NOMO-1 treated with DMSO at 0.1 percent for 48 hours (cell line): ENCODE data around the gene SLC17A3.
A peak's percentile ranks its signal among the peaks of the same experiment; 100 is the strongest.

Source experiments
- DNase-seq: peaks from one replicate; lab custom pipeline; 2025; ENCODE audit not compliant: unreplicated experiment; lab: John Stamatoyannopoulos, UW

The SLC17A3 gene, protein sequence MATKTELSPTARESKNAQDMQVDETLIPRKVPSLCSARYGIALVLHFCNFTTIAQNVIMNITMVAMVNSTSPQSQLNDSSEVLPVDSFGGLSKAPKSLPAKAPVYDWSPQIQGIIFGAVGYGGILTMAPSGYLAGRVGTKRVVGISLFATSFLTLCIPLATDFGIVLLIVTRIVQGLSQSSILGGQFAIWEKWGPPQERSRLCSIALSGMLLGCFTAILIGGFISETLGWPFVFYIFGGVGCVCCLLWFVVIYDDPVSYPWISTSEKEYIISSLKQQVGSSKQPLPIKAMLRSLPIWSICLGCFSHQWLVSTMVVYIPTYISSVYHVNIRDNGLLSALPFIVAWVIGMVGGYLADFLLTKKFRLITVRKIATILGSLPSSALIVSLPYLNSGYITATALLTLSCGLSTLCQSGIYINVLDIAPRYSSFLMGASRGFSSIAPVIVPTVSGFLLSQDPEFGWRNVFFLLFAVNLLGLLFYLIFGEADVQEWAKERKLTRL

DNA sequence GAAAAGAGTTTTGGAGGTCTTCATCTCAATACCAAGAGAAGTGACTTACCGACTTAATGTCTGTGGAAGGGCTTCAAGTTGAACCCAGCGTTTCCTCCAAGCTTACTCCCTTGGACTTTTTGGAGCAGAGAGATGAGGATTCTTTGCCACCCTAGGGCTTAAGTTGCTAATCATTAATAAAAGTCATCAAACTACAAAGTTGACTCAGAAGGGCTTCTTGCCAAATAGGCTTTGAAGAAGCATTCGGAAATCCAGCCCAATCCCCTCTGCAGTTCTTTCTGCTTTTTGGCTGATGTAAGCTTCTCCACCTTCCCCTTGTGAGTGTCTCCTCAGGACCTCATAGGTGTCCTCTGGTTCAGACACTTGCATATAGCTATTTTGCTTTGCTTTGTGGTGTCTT lies at the start of gene SLC17A3:
TSS of gene SLC17A3 (minus strand) at position 126 of the 400 bp plus-strand sequence. CDS start 5,856 bp downstream, outside the sequence.
- DNase-seq: no peak

DNA sequence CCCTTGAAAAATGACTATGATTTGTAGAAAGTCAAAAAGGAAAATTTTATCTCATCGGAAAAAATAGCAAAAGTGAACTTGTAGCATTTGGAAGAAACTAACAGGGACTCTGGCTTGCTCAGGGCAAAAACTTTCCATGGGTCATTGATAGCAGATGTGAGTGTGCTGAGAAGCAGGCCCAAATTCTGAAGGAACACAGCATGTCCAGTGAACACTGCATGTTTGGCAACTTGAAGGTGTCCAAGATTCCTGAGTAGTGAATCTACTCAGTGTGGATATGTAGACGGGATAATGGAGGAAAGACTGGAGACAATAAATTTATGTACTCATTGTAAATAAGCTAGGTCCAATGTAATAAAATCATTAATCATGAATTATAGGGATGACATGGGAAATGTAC lies 48.3 kb upstream of the SLC17A3 start:
- no peak for DNase-seq

DNA sequence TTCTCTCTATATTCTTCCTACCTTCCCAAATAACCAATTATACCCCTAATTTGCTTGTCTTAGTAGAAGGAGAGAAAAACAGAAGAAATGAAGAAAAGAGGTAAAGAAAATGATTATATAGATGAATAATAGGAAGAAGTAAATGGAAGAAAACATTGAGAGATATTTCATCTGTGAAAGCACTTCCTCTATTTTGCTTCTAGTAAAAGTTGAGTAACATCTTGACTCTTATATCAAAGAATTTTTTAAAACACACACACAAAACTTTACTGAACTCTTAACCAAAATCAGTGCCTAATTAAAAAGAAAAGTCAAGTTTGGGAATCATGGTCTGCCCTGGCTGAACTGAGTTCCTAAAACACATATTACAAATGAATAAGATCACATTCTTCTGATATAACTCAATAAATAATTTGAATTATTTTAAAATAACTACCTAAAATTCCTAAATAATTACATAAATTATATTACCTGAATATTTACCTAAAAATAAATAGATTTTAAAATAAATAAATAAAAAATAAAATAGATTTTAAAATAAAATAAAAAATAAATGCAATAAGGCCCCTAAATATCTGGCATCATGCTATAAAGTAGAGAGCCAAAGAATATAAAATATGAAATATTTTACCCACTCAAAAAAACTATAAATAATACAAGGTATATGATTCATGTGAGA lies 47.6 kb upstream of the SLC17A3 start:
- peak; percentile 53 for DNase-seq

DNA sequence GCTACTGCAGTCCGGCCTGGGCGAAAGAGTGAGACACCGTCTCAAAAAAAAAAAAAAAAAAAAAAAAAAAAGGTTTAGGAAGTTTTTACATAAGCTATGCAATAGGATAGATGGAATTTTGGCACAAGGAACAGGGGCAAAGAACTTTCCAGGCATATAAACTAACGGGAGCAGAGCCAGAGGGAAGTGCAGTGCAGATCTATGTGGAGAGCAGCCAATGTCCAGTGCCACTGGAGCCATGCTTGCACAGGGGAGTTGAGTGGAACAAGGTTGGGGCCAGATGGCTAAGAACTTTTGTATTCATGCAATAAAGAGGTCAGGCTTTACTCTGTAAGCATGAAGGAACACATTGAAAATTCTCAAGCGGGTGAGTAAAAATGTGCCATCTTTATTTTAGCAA lies 45.6 kb upstream of the SLC17A3 start:
- no peak for DNase-seq

DNA sequence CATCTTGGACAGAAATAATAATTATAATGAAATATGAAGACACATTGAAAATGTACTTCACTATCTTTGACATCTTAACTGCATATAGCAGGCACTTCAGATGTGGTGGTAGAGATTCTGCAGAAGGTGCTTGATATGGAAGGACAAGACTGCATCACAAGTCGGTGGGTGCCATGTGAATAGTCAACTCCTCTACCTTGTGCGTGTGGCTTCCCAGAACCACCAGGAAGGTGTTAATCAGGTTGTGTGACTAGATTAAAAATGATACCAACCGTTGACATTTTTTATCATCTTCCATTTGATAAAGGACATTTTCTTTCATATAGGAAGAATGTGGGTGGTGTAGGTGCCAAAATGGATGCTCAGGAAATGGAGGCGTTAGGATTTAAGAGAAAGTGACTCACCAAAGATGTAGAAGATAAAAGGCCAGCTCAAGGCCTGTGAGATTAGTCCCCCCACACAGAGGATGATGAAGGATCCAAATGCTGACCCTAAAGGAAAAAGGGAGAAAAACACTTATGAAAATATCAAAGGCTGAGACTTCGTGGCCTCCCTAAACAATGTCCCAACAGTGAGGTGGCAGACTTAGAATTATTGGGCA lies 44.1 kb upstream of the SLC17A3 start:
- no peak for DNase-seq

DNA sequence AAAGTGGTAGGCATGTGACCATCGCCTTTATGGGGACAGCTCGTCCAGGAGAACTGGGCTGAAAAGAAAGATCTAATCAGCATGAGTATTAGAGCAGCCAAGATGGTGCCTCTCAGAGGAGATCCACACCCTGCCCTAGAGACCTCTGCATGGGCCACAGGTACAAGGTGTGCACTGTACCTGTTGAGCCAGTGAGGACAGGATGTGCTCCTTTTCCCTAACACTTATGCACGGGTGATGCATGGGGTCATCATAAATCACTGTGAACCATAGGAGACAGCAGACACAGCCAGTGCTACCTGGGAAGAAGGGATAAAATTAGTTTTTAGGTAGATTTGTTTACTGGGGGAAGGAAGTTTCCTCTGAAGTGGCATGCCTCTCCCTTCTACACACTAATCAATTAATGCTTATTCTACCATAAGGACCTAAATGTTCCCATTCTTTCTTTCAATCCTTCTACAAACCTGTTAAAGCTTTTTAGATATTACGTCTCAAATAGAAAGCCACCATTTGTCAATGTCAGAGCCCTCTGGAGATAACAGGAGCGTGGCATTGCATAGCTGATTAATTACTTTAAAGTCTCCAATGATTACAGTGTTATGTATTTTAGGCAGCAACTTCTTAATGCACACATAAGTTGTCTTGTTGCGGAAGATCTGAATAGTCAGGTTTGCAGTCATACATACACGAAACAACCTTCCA lies 42.9 kb upstream of the SLC17A3 start:
- no peak for DNase-seq

DNA sequence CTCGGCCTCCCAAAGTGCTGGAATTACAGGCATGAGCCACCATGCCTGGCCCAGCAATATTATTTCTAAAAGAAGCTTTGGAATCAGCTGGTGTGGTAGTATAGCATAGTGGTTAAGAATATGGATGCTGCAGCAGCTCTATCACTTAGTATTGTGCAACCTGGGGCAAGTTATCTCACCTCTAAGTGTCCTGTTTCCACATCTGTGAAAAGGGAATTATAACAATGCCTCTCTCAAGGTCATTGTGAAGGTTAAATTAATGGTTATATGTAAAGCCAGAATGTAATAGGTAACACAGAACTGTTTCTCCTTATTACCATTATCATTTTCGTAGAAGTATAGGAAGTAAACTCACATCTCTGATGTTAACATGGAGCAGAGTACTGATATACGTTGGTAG lies 42.3 kb upstream of the SLC17A3 start:
- no peak for DNase-seq

DNA sequence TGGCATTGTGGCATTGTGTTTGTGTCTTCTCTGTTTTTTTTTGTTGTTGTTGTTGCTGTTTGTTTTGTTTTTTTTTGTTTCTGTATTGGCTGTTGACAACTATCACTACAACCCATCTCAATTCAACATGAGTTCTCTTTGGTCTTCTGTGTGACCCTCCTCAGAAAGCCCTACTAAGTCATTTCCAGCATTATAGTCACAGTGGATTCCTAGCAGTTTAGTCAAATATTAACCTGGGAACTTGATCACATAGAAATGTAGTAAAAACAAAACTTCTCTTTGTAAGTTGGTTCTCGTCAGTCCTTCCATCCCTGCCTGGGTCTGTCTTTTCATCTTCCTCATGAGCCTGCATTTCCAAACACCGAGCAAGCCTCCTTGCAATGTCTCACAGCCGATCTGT lies 39.7 kb upstream of the SLC17A3 start:
- DNase-seq: no peak

DNA sequence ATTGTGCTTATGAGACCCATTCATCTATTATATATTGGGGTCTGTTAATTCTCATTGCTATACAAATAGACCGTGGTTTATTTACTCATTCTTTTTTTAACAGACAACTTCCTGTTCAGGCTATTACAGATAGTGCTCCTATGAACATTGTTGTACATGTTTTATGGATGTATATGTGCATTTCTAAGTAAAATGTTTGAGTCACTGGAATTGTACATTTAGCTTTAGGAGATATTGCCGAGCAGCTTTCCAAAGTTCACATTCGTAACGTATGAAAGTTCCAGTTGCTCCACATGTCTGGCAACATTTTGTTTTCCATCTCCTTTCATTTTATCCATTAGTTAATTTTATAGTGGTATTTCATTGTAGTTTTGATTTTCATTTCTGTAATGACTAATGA lies 37.3 kb upstream of the SLC17A3 start:
- DNase-seq: no peak

DNA sequence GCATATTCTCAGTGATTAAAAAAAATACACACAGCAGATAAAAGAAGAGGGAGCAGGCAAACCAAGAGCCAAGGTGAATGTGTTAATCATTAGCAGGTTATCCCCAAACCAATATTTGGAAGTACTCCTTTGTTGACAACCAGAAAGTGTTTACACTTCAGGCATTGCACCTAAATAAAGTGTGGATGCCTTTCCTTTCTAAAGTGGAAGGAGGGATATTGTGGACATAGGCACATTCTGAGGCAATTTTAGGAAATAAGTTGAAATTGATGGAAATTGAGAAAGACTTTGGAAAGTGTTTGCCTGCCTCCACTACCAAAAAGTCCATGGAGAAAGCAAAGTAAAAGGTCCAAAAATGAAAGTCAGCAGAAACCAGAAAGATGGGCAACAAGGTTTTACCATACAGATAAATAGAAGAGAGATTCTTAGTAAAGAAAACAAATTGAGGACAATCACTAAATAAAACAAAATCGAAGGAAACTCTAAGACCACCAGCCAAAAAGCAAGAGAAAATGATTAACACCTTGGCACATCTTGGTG lies 33.5 kb upstream of the SLC17A3 start:
- no peak for DNase-seq

DNA sequence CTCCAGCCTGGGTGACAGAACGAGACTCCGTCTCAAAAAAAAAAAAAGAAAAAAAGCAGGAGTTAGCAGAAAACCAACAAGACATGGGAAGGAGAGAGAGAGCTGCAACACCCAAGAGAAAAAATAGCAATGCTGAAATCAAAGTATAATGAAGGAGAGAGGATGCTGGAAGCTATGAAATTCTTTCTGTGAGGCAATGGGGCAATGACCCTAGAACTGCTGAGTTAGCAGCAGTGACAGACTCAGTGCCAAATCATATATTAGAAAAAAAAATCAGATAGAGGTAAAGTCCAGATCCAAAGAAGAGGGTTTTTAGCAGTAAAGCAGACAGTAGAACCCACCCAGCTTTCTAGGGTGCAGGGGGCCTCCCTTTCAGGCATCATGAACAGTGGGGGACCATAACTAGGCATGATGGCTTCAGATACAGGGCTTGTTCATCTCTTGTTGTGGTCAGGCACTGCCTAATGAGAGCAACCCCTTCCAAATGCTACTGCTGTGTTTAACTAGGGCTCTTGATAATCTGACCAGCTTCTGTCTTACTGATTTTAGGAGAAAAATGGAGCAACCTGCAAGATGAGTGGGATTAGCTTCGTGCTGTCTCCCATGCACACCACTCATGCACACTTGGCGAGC lies 29.5 kb upstream of the SLC17A3 start:
- DNase-seq: no peak

DNA sequence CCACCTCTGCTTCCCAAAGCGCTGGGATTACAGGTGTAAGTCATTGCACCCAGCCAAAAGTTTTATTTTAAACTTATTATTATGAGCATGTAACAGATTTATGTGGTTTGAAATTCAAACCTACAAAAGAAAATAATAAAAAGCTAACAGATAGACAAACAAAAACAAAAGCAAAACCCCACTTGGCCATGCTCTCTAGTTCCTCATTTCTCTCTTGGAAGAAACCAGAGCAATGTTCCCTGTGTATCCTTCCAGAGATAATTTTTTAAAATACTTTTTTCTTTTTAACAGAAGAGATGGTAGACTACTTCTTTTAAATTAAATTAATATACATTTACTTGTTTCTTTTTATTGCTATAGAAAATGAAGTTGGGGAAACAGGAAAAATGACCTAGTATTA lies 28.0 kb upstream of the SLC17A3 start:
- DNase-seq: peak; percentile 24

DNA sequence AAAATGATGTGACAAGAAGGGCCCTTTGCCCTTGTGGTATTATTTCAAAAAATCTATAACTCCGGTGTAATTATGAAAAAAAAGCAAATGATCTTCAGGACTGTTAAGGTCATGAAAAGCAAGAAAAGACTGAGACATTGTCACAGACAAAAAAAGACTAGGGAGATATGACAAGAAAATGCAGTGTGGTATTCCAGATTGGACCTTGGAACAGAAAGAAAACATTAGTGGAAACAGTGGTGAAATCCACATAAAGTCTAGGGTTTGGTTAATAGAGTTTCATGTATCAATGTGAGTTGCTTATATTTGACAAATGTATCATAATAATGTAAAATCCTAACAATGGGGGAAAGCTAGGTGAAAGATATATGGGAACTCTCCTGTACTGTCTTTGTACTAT lies 26.8 kb upstream of the SLC17A3 start:
- no peak for DNase-seq

DNA sequence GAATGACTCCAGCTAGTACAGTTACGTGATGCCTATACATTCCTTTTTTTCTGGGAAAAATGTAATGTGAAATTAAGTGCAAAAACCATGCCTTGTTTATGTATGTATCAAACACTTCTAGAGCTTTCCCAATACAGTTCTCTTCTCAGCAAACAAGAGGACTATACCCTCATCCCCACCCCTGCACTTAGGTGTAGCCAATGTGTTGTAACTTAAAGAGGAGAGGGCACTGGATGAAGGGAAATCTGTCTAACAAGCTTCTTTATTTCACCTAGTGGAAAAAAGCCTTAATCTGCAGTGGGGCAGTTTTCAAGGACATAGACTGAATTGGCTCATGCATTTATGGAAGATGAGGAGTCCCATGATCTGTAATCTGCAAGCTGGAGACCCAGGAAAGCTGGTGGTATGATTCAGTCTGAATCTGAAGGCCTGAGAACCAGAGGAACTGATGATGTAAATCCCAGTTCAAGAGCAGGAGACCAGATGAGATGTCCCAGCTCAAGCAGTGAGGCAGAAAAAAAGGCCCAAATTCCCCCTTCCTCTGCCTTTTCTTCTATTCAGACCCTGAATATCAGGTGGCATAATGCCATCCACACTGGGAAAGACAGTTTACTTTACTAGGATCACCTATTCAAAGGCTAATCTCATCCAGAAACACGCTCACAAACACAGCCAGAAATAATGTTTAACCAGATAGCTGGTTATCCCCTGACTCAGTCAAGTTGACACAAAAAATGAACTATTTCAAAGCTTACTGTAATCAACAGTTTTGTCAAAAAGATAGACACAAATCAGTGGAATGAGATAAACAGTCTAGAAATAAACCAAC lies 25.8 kb upstream of the SLC17A3 start:
- no peak for DNase-seq

DNA sequence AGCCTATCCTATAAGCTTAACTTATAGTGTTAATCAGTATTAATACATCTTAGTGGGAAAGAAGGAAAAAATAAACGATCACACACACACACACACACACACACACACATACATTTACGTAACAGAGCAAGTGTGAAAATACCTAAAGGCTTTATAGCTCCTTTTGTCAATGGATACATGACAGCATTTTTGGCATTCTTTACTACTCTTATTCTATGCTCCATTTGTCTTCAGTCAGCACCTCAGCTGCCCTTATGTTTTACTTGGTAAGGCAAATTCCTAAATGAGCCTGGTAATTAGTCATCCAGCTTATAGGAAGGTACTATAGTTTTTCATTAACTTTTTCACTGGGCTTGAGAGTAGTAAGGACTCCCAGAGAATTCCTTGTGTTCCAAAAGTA lies 25.1 kb upstream of the SLC17A3 start:
- DNase-seq: no peak

DNA sequence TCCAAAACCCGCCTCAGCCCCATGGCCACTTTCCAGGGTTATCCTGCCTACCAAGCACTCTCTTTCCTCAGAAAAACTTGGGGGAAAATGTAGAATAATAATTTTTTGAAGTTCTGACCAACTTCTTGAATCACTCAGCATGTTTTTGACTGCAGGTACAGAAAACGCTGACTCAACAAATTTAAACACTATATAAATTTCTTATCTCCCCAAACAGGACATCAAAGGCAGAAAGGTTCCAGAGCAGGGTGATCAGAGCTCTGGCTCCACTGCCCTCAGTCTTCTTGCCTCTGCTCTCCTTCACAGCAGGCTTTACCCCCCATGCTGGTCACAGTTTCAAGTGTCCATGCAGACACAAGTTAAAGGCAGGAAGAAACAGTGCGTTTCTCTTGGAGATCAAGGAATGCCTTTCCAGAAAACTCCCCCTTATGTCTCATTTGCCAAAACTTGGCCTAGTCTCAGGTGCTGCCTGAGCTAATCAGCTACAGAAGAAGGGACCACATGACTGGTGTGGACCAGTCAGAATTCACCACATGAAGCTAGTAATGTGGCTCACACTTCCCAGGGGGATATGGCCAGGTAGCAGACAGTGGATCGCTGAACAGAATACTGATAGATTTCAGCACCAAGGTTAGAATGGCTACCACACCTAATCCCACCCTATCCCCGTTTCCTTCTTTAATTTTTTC lies 24.4 kb upstream of the SLC17A3 start:
- DNase-seq: no peak

DNA sequence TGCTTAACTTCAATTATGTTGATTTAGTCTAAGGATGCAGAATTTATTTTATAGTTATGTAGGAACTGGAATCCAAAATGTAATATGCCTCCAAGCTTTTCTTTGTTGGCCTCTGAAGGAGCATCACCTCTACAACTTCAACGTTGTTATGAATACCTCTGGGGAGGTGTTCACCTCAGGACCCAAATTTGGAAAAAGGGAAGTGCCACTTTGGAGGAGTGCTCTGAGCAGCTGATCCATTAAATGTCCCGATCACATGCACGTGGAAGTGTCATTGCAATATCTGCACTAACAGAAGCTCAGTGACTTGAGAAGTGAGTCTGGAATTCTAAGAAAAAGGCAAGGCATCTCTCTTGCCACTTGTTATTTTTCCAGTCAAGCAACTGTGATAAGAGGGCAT lies 22.2 kb upstream of the SLC17A3 start:
- no peak for DNase-seq

DNA sequence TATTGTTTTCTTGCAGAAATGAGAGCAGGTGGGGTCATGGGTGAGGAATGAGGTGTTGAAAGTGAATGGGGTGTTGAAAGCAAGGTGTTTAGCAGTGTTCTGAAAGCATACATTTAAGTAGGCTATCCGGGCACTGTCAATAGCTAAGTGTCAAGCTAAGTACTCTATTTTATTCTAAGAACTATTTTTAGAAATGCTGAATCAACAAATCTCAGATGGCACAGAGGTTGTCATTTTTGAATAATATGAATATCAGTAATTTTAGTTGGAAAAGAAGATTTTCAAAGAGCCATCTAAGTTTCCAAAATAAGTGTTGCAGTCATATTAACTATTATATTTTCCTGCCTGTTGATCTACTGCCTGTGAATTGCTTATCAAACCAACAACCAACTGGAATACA lies 21.7 kb upstream of the SLC17A3 start:
- no peak for DNase-seq

DNA sequence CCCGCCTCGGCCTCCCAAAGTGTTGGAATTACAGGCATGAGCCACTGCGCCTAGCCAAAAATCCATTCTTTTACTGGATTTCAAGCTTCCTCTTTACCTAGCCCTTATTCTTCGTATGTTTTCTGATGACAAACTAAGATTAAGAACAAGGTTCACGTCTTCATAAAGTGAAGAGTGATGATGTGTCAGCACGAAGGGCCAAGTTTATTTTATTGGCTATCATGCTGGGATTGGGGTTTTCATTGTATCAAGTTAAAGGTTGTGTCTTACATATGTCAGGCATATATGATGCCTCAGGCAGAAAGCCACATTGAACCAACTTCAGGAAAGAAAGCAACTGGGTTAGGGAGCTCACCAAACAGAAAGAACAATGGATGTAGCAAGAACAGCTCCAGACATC lies 19.7 kb upstream of the SLC17A3 start:
- no peak for DNase-seq
